ENCODE results near the gene IKZF1.

Gene IKZF1

DNA sequence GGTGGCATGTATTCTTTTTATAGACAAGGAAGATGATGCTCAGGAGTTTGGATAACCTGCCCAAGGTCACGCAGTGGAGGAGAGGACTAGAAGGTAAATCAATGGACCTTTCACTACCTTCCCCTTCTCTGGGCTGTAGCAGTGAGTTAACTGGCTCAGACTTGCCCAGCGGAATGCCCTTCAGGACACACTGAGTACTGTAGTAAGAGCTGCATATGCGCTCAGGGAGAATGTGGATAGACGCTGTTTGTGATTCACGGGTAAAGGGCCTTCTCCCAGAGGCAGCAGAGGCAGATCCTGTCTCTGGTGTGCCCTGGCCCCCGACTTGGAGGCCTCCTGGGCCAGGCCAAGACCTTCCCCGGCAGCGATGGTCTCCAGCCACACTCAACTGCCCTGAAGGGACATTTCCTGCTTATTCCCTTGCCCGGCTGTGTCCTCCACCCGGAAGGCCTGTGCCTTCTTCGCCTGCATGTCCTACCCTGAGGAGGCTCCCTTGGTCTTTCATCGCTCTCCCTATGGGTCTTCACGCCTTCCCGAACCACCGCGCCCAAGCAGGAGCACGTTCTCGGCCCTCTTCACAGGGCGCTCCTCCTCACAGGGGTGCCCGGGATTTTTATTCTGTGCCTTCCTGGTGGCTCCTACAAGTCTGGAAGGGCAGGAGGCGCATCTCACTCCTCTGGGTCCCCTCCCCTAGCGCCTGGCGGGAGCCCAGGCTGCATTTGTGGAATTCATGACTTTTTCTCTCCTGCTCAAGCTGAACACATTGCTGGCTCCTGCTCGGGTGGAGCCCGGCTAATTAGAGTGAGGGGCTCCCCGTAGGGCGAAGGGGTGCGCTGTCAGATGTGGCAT, 1.8 kb upstream of the IKZF1 start:
- no peaks in the 10 kb centered on the region for H3K36me3 ChIP-seq (ENCODE audit: control insufficient read depth, insufficient read depth, low read length)
- H3K27me3 ChIP-seq (ENCODE audit: control insufficient read depth, insufficient read depth, low read length), result peaks cover 78% of the 10 kb centered on the region
- H3K4me1 ChIP-seq (ENCODE audit: control insufficient read depth, insufficient read depth, low read length), result no peaks in the 10 kb centered on the region
- H3K27ac ChIP-seq (ENCODE audit: low read depth, low read length), result no peak overlapping the region
- H3K9me3 ChIP-seq (ENCODE audit: control insufficient read depth, insufficient read depth, low read depth, low read length), result 0 out of 2 replicates have a peak, but pooled peaks cover 3% of the 10 kb centered on the region
- H3K4me3 ChIP-seq (ENCODE audit: low read depth, low read length), result peak overlapping the region; percentile 63
- H3K9ac ChIP-seq (ENCODE audit: low read length), result no peak overlapping the region

DNA sequence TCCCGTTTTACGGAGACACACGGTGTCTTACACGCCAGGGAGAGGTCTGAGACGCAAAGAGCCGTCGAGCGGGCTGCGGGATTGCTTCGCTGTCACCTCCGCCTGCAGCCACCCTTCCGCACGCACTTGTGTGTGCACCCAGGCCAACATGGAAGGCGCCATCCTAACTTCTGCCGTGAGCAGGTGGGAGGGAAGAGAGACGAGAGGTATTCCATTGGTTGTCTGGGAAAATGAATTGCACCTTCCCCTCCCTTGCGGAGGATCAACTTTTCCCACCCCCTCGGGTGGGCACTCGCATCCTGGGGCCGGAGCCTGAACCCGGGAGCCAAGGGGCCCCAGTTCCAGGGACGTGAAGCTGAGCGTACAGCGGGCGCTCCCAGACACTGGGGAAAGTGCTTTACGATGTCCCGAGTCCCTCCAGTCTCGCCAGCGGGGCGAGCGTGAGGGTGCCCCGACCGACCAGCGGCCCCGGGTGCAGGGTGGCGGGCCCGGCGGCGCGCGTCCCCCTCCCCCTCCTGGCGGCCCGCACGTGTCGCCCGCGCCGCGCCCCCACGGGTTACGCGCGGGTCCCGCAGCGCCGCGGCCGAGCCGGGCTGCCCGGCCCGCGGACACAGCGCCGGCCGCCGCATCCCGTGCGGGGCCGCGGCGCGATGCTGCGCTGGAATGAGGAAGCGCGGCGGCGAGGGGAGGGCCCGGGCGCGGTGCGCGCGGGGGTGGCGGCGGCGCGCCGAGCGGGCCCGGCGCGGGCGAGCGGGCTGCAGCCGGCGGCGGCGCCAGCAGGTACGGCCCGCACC, 984 bp upstream of the IKZF1 start:
- no peaks in the 10 kb centered on the region for H3K4me1 ChIP-seq (ENCODE audit: control insufficient read depth, insufficient read depth, low read length)
- no peak overlapping the region for H3K9ac ChIP-seq (ENCODE audit: low read length)
- H3K9me3 ChIP-seq (ENCODE audit: control insufficient read depth, insufficient read depth, low read depth, low read length), result 0 out of 2 replicates have a peak, but pooled peaks cover 3% of the 10 kb centered on the region

DNA sequence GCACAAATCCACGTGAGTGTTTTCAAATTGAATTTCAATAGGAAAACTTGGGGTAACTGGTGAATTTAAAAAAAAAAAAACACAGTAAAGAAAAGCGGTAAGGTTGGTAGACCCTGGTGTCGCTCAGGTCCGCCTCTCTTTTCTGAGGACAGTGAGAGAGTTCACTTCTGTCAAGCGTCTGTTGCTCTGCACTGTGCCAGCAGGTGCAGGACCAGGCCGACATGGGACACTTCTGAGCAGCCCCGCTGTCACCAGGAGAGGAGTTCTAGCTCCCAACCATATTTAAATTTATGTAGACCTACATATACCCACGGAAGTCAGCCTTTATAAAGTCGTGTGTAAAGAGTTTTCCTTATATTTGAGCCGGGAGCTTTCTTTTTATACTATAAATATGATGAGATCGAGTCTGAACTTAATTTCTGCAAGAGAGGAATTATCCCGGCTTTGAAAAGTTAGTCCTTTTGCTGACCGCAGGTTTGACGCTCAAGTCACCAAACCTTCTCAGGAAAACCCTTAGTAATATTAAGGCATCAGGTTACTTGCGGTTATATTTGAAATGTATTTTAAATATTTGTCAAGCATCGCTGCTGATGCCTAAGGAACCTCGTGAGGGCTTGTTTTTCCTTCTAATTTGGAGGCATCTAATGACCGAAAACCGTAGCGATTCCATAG, 531 bp downstream of the IKZF1 start:
- no peaks in the 10 kb centered on the region for H3K4me1 ChIP-seq (ENCODE audit: control insufficient read depth, insufficient read depth, low read length)
- 0 out of 2 replicates have a peak, but pooled peaks cover 3% of the 10 kb centered on the region for H3K9me3 ChIP-seq (ENCODE audit: control insufficient read depth, insufficient read depth, low read depth, low read length)
- H3K27me3 ChIP-seq (ENCODE audit: control insufficient read depth, insufficient read depth, low read length), result peaks cover 81% of the 10 kb centered on the region
- no peak overlapping the region for H3K9ac ChIP-seq (ENCODE audit: low read length)
- no peaks in the 10 kb centered on the region for H3K36me3 ChIP-seq (ENCODE audit: control insufficient read depth, insufficient read depth, low read length)
- peak overlapping the region; percentile 68 for H3K4me3 ChIP-seq (ENCODE audit: low read depth, low read length)
- no peak overlapping the region for H3K27ac ChIP-seq (ENCODE audit: low read depth, low read length)

More for the DNA sequence above, 984 bp upstream of the IKZF1 start:
- H3K36me3 ChIP-seq (ENCODE audit: control insufficient read depth, insufficient read depth, low read length), result no peaks in the 10 kb centered on the region
- no peak overlapping the region for H3K27ac ChIP-seq (ENCODE audit: low read depth, low read length)
- peaks cover 81% of the 10 kb centered on the region for H3K27me3 ChIP-seq (ENCODE audit: control insufficient read depth, insufficient read depth, low read length)
- H3K4me3 ChIP-seq (ENCODE audit: low read depth, low read length), result peak overlapping the region; percentile 68

DNA sequence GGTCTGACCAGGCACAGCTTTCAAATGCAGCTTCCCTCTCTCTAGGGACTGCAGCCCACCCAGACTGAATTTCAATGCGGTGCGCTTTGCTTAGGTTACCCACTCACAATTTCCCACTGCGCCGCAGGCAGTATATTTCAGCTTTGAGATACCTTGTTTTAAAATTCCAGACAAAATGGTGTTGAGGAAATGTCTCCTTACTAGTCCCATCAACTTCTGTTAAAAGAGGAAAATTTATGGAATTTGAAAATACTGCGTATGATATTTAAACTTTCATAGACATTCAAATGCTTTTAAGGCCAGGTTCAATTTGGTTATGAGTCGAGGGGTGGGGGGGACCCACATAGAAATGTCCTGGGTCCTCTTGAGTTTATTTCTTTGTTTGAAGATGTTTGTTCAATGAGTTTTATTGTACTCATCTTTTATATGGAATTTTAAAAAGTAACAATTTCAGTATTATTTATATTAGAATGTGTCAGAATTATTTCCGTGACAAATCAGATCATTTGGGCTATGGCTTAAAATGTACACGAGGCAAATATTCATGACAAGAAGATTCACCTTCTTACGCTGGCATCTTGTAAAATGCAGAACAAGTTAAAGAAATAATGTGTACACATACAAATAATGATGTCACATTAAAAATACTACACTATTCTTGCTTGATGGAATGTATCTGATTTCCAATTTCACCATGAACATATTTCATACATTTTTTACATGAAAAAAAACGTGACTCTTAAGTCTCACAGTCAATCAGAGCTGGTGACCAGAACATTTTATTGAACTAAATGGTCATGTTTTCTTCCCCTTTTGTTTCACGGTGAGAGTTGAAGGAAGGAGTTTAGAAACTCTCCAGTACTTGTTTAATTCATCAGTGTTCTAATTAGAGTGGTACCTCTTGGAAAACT, 1.3 kb downstream of the IKZF1 start:
- no peak overlapping the region for H3K27ac ChIP-seq (ENCODE audit: low read depth, low read length)
- peaks cover 76% of the 10 kb centered on the region for H3K27me3 ChIP-seq (ENCODE audit: control insufficient read depth, insufficient read depth, low read length)
- H3K4me1 ChIP-seq (ENCODE audit: control insufficient read depth, insufficient read depth, low read length), result no peaks in the 10 kb centered on the region
- 0 out of 2 replicates have a peak, but pooled peaks cover 3% of the 10 kb centered on the region for H3K9me3 ChIP-seq (ENCODE audit: control insufficient read depth, insufficient read depth, low read depth, low read length)
- no peaks in the 10 kb centered on the region for H3K36me3 ChIP-seq (ENCODE audit: control insufficient read depth, insufficient read depth, low read length)
- H3K9ac ChIP-seq (ENCODE audit: low read length), result no peak overlapping the region
- no peak overlapping the region for H3K4me3 ChIP-seq (ENCODE audit: low read depth, low read length)

DNA sequence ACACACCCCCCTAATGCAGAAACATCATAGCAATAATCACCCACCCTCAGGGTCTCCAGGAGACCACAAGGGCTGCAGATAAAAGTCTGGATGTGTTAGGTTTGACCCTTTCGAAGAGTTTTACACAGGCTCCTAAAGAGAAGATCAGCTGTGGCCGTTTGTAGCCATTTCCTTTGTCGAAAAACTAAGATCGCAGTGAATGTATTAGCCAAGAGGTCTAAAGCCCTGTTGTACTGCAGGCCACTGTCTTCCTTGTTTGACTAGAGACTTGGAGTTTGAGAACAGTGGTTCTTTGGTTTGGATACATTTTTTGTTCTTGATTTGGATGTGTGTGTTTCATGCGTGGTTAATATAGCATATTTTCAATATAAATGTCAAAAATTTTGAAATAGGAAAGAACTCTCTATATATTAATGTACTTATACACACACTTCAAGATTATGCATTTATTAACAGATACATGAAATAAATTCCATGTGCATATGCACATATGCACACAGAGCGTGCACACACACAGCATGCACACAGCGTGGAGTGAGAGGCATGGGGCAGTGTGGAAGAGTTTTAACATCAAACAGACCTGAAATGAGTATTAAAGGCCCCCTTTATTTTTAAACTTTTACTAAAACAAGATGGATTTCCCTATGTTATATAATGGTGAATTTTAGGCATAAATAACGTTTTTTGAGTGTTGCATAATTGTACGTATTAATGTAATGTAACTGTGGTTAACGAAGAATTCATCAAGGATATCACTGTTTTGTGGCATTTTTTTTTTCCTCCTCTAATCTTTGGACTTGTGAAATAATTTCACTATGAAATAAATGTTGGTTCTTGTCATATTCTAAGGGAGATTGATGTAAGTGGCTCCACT, 2.2 kb downstream of the IKZF1 start:
- H3K4me3 ChIP-seq (ENCODE audit: low read depth, low read length), result no peak overlapping the region
- peaks cover 67% of the 10 kb centered on the region for H3K27me3 ChIP-seq (ENCODE audit: control insufficient read depth, insufficient read depth, low read length)
- H3K4me1 ChIP-seq (ENCODE audit: control insufficient read depth, insufficient read depth, low read length), result no peaks in the 10 kb centered on the region
- H3K36me3 ChIP-seq (ENCODE audit: control insufficient read depth, insufficient read depth, low read length), result no peaks in the 10 kb centered on the region
- H3K9me3 ChIP-seq (ENCODE audit: control insufficient read depth, insufficient read depth, low read depth, low read length), result 0 out of 2 replicates have a peak, but pooled peaks cover 3% of the 10 kb centered on the region
- H3K9ac ChIP-seq (ENCODE audit: low read length), result no peak overlapping the region
- H3K27ac ChIP-seq (ENCODE audit: low read depth, low read length), result no peak overlapping the region

DNA sequence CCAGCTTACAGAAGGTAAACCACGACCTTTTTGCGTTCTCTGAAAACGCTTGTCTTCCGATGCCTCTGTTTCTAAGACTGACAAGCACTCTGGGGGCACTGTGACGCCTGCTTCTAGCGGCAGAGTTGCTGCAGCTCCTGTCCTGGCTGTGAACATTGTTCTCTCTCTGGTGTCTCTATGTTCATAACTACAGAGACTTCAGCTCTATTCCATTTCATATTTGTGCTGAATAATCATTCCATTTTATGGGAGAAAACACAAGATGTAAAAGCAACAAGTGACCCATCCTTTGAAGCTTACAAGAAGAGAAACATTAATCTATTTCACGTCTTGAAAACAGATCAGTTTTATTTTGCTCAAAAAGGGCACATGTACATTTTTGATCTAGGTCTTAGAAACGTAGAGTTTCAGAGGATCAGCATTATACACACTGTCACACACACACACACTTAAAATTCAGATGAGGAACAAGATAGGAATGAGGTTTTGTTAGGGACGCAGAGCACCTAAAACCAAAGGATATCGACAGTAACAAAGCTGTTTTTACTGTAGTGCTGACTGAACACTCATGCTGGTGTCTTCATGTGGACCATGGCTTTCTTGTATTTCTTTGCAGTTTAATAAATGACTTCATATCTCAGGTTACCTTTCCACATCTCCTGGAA, 3.0 kb downstream of the IKZF1 start:
- H3K9ac ChIP-seq (ENCODE audit: low read length), result no peak overlapping the region

DNA sequence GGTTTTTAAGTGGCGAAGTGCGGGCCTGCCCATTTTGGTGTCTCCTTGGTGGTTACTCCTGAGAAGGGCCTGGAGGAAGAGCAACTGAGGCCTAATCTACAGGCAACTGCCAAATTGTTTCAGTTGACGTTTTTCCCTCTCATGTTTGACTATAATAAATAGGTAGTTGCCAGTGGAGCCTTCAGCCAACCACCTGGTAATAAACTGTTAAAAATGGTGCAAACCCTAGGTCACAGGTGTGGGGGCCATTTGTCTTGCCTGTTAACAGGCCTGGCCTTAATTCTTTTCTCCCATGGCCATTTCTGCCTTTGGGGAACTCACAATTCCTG, 3.7 kb downstream of the IKZF1 start:
- no peaks in the 10 kb centered on the region for H3K36me3 ChIP-seq (ENCODE audit: control insufficient read depth, insufficient read depth, low read length)
- H3K9me3 ChIP-seq (ENCODE audit: control insufficient read depth, insufficient read depth, low read depth, low read length), result no peaks in the 10 kb centered on the region
- no peak overlapping the region for H3K27ac ChIP-seq (ENCODE audit: low read depth, low read length)
- H3K4me3 ChIP-seq (ENCODE audit: low read depth, low read length), result no peak overlapping the region
- H3K27me3 ChIP-seq (ENCODE audit: control insufficient read depth, insufficient read depth, low read length), result peaks cover 52% of the 10 kb centered on the region
- H3K9ac ChIP-seq (ENCODE audit: low read length), result no peak overlapping the region
- H3K4me1 ChIP-seq (ENCODE audit: control insufficient read depth, insufficient read depth, low read length), result peaks cover 8% of the 10 kb centered on the region

More for the DNA sequence above, 3.0 kb downstream of the IKZF1 start:
- Histone ChIP-seq H3K4me3 (ENCODE audit: low read depth, low read length) (no peak overlapping the region), H3K36me3 (ENCODE audit: control insufficient read depth, insufficient read depth, low read length) (no peaks in the 10 kb centered on the region), H3K4me1 (ENCODE audit: control insufficient read depth, insufficient read depth, low read length) (peaks cover 3% of the 10 kb centered on the region), H3K27me3 (ENCODE audit: control insufficient read depth, insufficient read depth, low read length) (peaks cover 59% of the 10 kb centered on the region), H3K27ac (ENCODE audit: low read depth, low read length) (no peak overlapping the region), H3K9me3 (ENCODE audit: control insufficient read depth, insufficient read depth, low read depth, low read length) (0 out of 2 replicates have a peak, but pooled peaks cover 3% of the 10 kb centered on the region)

DNA sequence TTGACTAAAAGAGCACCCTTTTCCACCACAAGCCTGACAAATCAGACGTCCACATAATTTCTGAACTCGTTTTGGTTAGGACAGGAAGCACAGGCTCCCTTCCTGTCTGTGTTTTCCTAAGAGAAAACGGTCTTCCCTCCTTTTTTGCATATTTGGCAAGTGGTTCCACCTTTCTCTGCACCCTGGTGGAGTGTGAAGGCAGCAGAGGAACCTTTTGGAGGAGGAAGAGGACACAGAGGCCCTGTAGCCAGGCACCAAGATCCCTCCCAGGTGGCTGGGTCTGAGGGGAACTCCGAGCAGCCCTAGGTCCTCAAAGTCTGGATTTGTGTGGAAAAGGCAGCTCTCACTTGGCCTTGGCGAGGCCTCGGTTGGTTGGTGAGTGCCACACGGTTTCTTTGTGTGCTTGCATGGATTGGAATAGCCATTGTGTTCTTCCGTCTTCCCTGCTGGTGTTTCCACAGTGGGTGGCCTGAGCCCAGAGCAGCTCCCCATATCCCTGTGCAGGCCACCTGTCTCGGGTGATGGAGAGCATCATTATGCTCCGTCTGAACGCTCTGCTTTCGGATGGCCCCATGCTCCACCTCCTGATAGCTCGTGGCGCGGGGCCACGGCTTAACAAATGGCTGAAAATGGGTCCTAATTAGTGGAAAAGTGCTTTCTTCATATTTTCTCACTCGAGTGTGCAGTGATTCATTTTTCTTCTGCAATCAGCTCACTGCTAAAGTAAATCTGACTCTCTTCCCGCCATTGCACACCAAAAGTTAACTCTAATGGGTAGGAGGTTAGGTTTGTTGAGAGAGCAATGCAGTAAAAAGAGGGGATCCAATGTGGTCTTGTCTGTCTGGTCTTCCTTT, 4.2 kb downstream of the IKZF1 start:
- Histone ChIP-seq H3K36me3 (ENCODE audit: control insufficient read depth, insufficient read depth, low read length) (no peaks in the 10 kb centered on the region), H3K9me3 (ENCODE audit: control insufficient read depth, insufficient read depth, low read depth, low read length) (no peaks in the 10 kb centered on the region), H3K4me3 (ENCODE audit: low read depth, low read length) (no peak overlapping the region), H3K9ac (ENCODE audit: low read length) (no peak overlapping the region), H3K27me3 (ENCODE audit: control insufficient read depth, insufficient read depth, low read length) (peaks cover 47% of the 10 kb centered on the region), H3K4me1 (ENCODE audit: control insufficient read depth, insufficient read depth, low read length) (peaks cover 8% of the 10 kb centered on the region), H3K27ac (ENCODE audit: low read depth, low read length) (no peak overlapping the region)

DNA sequence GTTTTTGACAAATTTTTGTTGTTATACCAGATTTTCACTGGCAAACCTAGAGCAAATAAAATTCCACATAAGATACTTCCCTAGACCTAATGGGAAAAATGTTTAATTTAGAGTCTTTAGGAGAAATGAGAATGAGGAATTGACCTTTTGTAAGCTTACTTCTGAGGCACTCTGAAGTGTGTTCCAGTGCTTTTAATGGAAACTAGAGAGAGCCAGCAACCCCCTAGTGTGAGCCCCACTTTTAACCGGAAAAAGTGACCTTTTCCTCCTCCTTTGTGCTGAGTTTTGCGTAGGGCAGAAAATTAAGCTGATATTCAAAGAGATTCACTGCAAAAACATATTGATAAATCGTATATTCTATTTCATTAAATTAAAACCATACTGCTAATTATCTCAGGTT, 5.2 kb downstream of the IKZF1 start:
- H3K4me3 ChIP-seq (ENCODE audit: low read depth, low read length), result no peak overlapping the region

More for the DNA sequence above, 5.2 kb downstream of the IKZF1 start:
- Histone ChIP-seq H3K9ac (ENCODE audit: low read length) (no peak overlapping the region), H3K27ac (ENCODE audit: low read depth, low read length) (no peak overlapping the region), H3K27me3 (ENCODE audit: control insufficient read depth, insufficient read depth, low read length) (peaks cover 39% of the 10 kb centered on the region), H3K9me3 (ENCODE audit: control insufficient read depth, insufficient read depth, low read depth, low read length) (no peaks in the 10 kb centered on the region), H3K4me1 (ENCODE audit: control insufficient read depth, insufficient read depth, low read length) (peaks cover 12% of the 10 kb centered on the region), H3K36me3 (ENCODE audit: control insufficient read depth, insufficient read depth, low read length) (no peaks in the 10 kb centered on the region)

Measured in HUES6 (cell line).